ENCODE data around the gene TNS3. TPM values are rescaled to one million over a fixed set of nuclear protein-coding genes. Genes with fewer than 3 reads are reported as not detected.

Gene TNS3
- total RNA-seq, 1 experiment from 2014 or later, result 9.5 TPM

DNA sequence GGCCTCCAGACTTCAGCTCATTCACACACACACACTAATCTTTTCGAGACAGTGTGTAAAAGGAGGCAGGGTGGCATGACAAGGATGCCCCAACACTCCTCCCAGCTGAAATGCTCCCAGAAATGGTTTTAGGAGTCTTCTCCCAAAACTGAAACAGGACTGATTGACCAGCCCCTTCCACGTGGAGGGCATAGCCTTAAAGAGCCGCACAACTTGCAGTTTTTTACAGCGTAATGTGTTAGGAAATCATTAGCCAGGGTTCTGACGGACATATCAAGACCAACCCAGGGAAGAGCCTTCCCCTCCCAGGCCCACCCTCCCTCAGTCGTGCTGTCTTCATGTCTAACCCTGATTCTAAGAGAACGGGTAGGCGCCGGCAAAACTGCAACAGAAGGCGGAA lies 224.6 kb downstream of the TNS3 start:
- no peak overlapping the region for H3K4ac ChIP-seq (ENCODE audit: low read depth, low read length)
- peaks cover 5 to 11% of the 10 kb centered on the region in 2 experiments for H3K4me1 Mint-ChIP-seq
- no peak overlapping the region for H4K8ac ChIP-seq (replicated peaks; ENCODE audit: insufficient read length, low read depth, low read length)
- H3K23me2 ChIP-seq (ENCODE audit: insufficient read length, low read depth, low read length, poor library complexity, severe bottlenecking), result no peaks in the 10 kb centered on the region
- H3K4me3 Mint-ChIP-seq, result no peak overlapping the region
- H3T11ph ChIP-seq (ENCODE audit: low read length), result no peak overlapping the region
- H3K27me3 Mint-ChIP-seq (ENCODE audit: low read depth), result no peaks in the 10 kb centered on the region
- H2BK120ac ChIP-seq (ENCODE audit: low read depth, low read length, poor library complexity, severe bottlenecking), result no peak overlapping the region
- H3K79me1 ChIP-seq (ENCODE audit: insufficient read depth, low read depth, low read length, poor library complexity, severe bottlenecking), result no peaks in the 10 kb centered on the region
- H3K27ac Mint-ChIP-seq, result no peak overlapping the region
- no CpG with 5 or more reads among the region's 10 CpGs for WGBS (ENCODE audit: extremely low coverage, insufficient read length, low lambda C conversion rate)
- TF ChIP-seq, protein P1, sequence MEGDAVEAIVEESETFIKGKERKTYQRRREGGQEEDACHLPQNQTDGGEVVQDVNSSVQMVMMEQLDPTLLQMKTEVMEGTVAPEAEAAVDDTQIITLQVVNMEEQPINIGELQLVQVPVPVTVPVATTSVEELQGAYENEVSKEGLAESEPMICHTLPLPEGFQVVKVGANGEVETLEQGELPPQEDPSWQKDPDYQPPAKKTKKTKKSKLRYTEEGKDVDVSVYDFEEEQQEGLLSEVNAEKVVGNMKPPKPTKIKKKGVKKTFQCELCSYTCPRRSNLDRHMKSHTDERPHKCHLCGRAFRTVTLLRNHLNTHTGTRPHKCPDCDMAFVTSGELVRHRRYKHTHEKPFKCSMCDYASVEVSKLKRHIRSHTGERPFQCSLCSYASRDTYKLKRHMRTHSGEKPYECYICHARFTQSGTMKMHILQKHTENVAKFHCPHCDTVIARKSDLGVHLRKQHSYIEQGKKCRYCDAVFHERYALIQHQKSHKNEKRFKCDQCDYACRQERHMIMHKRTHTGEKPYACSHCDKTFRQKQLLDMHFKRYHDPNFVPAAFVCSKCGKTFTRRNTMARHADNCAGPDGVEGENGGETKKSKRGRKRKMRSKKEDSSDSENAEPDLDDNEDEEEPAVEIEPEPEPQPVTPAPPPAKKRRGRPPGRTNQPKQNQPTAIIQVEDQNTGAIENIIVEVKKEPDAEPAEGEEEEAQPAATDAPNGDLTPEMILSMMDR (conservative IDR thresholded peaks at IDR 0.05), result no peak
- no peak overlapping the region for H3K27ac ChIP-seq (ENCODE audit: insufficient read length, low read depth, low read length)
- H3K36me3 Mint-ChIP-seq (ENCODE audit: insufficient read depth in 1 of 3, low read depth in 3 of 3), result no peaks in the 10 kb centered on the region; a peak in 2 of 7 replicates
- no peak overlapping the region for H4K91ac ChIP-seq (ENCODE audit: insufficient read length, low read depth, low read length)
- no peak overlapping the region for H3K56ac ChIP-seq (ENCODE audit: insufficient read length, low read depth, low read length)
- H3K9ac ChIP-seq (ENCODE audit: extremely low read depth, insufficient read length, low read length), result no peak overlapping the region
- no peak overlapping the region for H2BK20ac ChIP-seq (ENCODE audit: low read depth, low read length, poor library complexity, severe bottlenecking)
- no peak overlapping the region for H2AFZ ChIP-seq (ENCODE audit: low read length)
- H3K4me2 ChIP-seq (ENCODE audit: insufficient read depth, insufficient read length, low read length), result no peak overlapping the region
- no peak overlapping the region for H2BK15ac ChIP-seq (ENCODE audit: low read depth, low read length)
- DNase-seq, result no peak
- no peaks in the 10 kb centered on the region for H3K9me3 ChIP-seq (ENCODE audit: control insufficient read depth, low read depth, low read length)
- no peak overlapping the region for H3K18ac ChIP-seq (ENCODE audit: insufficient read length, low read depth, low read length)
- no peak overlapping the region for H4K5ac ChIP-seq (ENCODE audit: insufficient read length, low read depth, low read length)
- H2BK5ac ChIP-seq (ENCODE audit: insufficient read length, low read length), result no peak overlapping the region
- no peaks in the 10 kb centered on the region for H3K4me1 ChIP-seq (ENCODE audit: insufficient read depth, low read length)
- H3K79me2 ChIP-seq (ENCODE audit: insufficient read depth, low read length), result no peaks in the 10 kb centered on the region
- H4K20me1 ChIP-seq (ENCODE audit: control insufficient read depth, insufficient read depth, insufficient read length), result no peaks in the 10 kb centered on the region
- no peak overlapping the region for H3K14ac ChIP-seq (ENCODE audit: insufficient read depth, low read length)
- H3K9me3 Mint-ChIP-seq, result no peaks in the 10 kb centered on the region
- H3K27me3 ChIP-seq (ENCODE audit: insufficient read depth, low read length), result no peaks in the 10 kb centered on the region
- no peak overlapping the region for H2BK12ac ChIP-seq (ENCODE audit: insufficient read length, low read depth, low read length)
- no peak overlapping the region for H2AK5ac ChIP-seq (ENCODE audit: insufficient read length, low read length)
- no peak overlapping the region for H3K23ac ChIP-seq (ENCODE audit: insufficient read length, low read depth, low read length)
